Neural cell (in vitro differentiated cells): ENCODE measurements around the gene OSGEP. TPM values are rescaled to one million over a fixed set of nuclear protein-coding genes. Genes with fewer than 3 reads are reported as not detected.

Source experiments
- H2AFZ ChIP-seq: fragments of 200-600, 300-800 bp; sonication (generic), shearing (Covaris generic); 2 replicates; pipeline ENCODE4 v1.6.0; 2014; ENCODE audit warnings: low read depth, mild to moderate bottlenecking, antibody characterized with exemption, low read length, moderate library complexity
- H3F3A ChIP-seq: fragments of 200-600 bp; shearing (Covaris generic); 2 replicates; pipeline ENCODE4 v1.6.1; 2016; ENCODE audit warnings: mild to moderate bottlenecking, moderate library complexity, mixed read lengths, antibody characterized with exemption, low read length; ENCODE audit not compliant: insufficient read depth, poor library complexity, severe bottlenecking
- H3K27ac ChIP-seq: fragments of 200-600, 300-800 bp; sonication (generic), shearing (Covaris generic); 2 replicates; pipeline ENCODE4 v1.5.1; 2014; ENCODE audit warnings: mild to moderate bottlenecking, low read length, moderate library complexity
- H3K27me3 ChIP-seq: fragments of 300-800, 200-600 bp; sonication (generic), shearing (Covaris generic); 2 replicates; pipeline ENCODE4 v1.6.0; 2014; ENCODE audit warnings: mild to moderate bottlenecking, low read depth, low read length, moderate library complexity; ENCODE audit not compliant: insufficient read depth
- H3K36me3 ChIP-seq: fragments of 300-800, 200-600 bp; sonication (generic), shearing (Covaris generic); 2 replicates; pipeline ENCODE4 v1.5.1; 2014; ENCODE audit warnings: mild to moderate bottlenecking, antibody characterized with exemption, low read length, moderate library complexity; ENCODE audit not compliant: insufficient read depth
- H3K4me2 ChIP-seq: fragments of 300-800, 200-600 bp; sonication (generic), shearing (Covaris generic); 2 replicates; pipeline ENCODE4 v1.6.0; 2014; ENCODE audit warnings: mild to moderate bottlenecking, low read length
- H3K4me3 ChIP-seq: fragments of 300-800, 200-600 bp; sonication (generic), shearing (Covaris generic); 2 replicates; pipeline ENCODE4 v1.5.1; 2014; ENCODE audit warnings: mild to moderate bottlenecking, low read length, moderate library complexity
- H3K79me2 ChIP-seq: fragments of 200-600 bp; shearing (Covaris generic); replicated peaks from 2 replicates; pipeline ENCODE4 v1.6.0; 2014; ENCODE audit warnings: mild to moderate bottlenecking, low read length, moderate library complexity; ENCODE audit not compliant: insufficient read depth
- H3K9ac ChIP-seq: fragments of 300-800, 200-600 bp; sonication (generic), shearing (Covaris generic); 2 replicates; pipeline ENCODE4 v1.6.1; 2016; ENCODE audit warnings: mild to moderate bottlenecking, low read length, mixed read lengths
- H3K9me2 ChIP-seq: fragments of 200-600 bp; shearing (Covaris generic); 2 replicates; pipeline ENCODE4 v1.6.1; 2016; ENCODE audit warnings: mild to moderate bottlenecking, low read length, mixed read lengths; ENCODE audit not compliant: insufficient read depth
- H3K9me3 ChIP-seq: fragments of 200-600, 300-800 bp; sonication (generic), shearing (Covaris generic); 2 replicates; pipeline ENCODE4 v1.6.1; 2016; ENCODE audit warnings: mild to moderate bottlenecking, mixed run types, low read length, moderate library complexity, mixed read lengths
- H4K20me1 ChIP-seq: fragments of 200-600 bp; shearing (Covaris generic); 2 replicates; pipeline ENCODE4 v1.6.1; 2016; ENCODE audit warnings: mild to moderate bottlenecking, mixed run types; ENCODE audit not compliant: insufficient read depth
- CTCF ChIP-seq: fragments of 450-650 bp; IDR thresholded peaks from 2 replicates; pipeline ENCODE4 v1.5.1; 2014; ENCODE audit warnings: antibody characterized with exemption, mild to moderate bottlenecking, moderate library complexity; ENCODE audit not compliant: poor library complexity, severe bottlenecking
- EP300 ChIP-seq: fragments of 450-650 bp; conservative IDR thresholded peaks from 2 replicates; pipeline ENCODE4 v1.6.1; 2014; ENCODE audit warnings: antibody characterized with exemption, mild to moderate bottlenecking, moderate library complexity; ENCODE audit not compliant: poor library complexity, severe bottlenecking
- EZH2 ChIP-seq: fragments of 200-600, 300-800 bp; shearing (Covaris generic), sonication (generic); IDR thresholded peaks from 2 replicates; pipeline ENCODE4 v1.6.1; 2014; ENCODE audit warnings: antibody characterized with exemption, low read length, borderline replicate concordance, mild to moderate bottlenecking; ENCODE audit not compliant: insufficient read depth, poor library complexity, severe bottlenecking
- MXI1 ChIP-seq: fragments of 450-650 bp; conservative IDR thresholded peaks from 2 replicates; pipeline ENCODE4 v1.6.1; 2014; ENCODE audit warnings: antibody characterized with exemption, mild to moderate bottlenecking; ENCODE audit not compliant: poor library complexity, severe bottlenecking
- POLR2AphosphoS5 ChIP-seq: IDR thresholded peaks from 2 replicates; pipeline ENCODE4 v1.6.1; 2012
- RAD21 ChIP-seq: fragments of 450-650 bp; conservative IDR thresholded peaks from 2 replicates; pipeline ENCODE4 v1.6.1; 2014; ENCODE audit warnings: antibody characterized with exemption, mild to moderate bottlenecking, moderate library complexity
- REST ChIP-seq: IDR thresholded peaks from 2 replicates; pipeline ENCODE4 v1.6.1; 2012; ENCODE audit warnings: borderline replicate concordance
- SMC3 ChIP-seq: fragments of 450-650 bp; conservative IDR thresholded peaks from 2 replicates; pipeline ENCODE4 v1.6.1; 2014; ENCODE audit warnings: antibody characterized with exemption, mild to moderate bottlenecking, moderate library complexity; ENCODE audit not compliant: poor library complexity
- TAF1 ChIP-seq: IDR thresholded peaks from 2 replicates; pipeline ENCODE4 v1.6.1; 2012; ENCODE audit warnings: low read depth
- polyA plus RNA-seq: library from polyadenylated mRNA; depleted of rRNA; stranded (reverse); fragments of >200 nt; gene quantifications from 2 replicates; pipeline ENCODE4 v1.2.3, GENCODE V29; 2014

The OSGEP gene
- polyA plus RNA-seq, 1 donor from 2014 or later = 264 TPM

GRCh38 chr14:20436363-20436755 is 18.3 kb downstream of the OSGEP start:
- Histone ChIP-seq H2AFZ (no peak overlapping the region), H3K27ac (no peak overlapping the region), H3K36me3 (no peaks in the 10 kb centered on the region), H3K9me2 (no peaks in the 10 kb centered on the region), H3K9me3 (no peaks in the 10 kb centered on the region), H3K79me2 (no peaks in the 10 kb centered on the region), H3K4me3 (no peak overlapping the region), H3K4me2 (no peak overlapping the region), H3F3A (no peaks in the 10 kb centered on the region), H3K27me3 (no peaks in the 10 kb centered on the region), H3K9ac (no peak overlapping the region), H4K20me1 (no peaks in the 10 kb centered on the region)
- TF ChIP-seq RAD21 (no peak), EZH2 (no peak), MXI1 (no peak), SMC3 (no peak), REST (no peak), TAF1 (no peak), EP300 (no peak)

- Histone ChIP-seq H3K9me2 (no peaks in the 10 kb centered on the region), H2AFZ (no peak within 1 kb of the TSS), H4K20me1 (no peaks in the 10 kb centered on the region), H3K9ac (no peak within 1 kb of the TSS), H3K79me2 (no peaks in the 10 kb centered on the region), H3K27me3 (no peaks in the 10 kb centered on the region), H3K9me3 (no peaks in the 10 kb centered on the region), H3K4me2 (no peak within 1 kb of the TSS), H3K36me3 (no peaks in the 10 kb centered on the region), H3K4me3 (no peak within 1 kb of the TSS), H3K27ac (no peak within 1 kb of the TSS), H3F3A (no peaks in the 10 kb centered on the region)
- TF ChIP-seq TAF1 = no peak
- no peak for TF ChIP-seq MXI1
- no peak for TF ChIP-seq RAD21
- TF ChIP-seq POLR2AphosphoS5 = no peak
- TF ChIP-seq CTCF = no peak
- TF ChIP-seq EZH2 = no peak
- no peak for TF ChIP-seq SMC3
- TF ChIP-seq REST = no peak
- no peak for TF ChIP-seq EP300
These were observed 18.8 kb downstream of the OSGEP start, which contains the start of gene KLHL33 for GRCh38 chr14:20435582-20436362. TSS of gene KLHL33 (minus strand) at chr14:20436166. CDS start at chr14:20435811, 355 bp downstream.
